ENCODE measurements around the gene AJAP1.

Gene AJAP1

DNA sequence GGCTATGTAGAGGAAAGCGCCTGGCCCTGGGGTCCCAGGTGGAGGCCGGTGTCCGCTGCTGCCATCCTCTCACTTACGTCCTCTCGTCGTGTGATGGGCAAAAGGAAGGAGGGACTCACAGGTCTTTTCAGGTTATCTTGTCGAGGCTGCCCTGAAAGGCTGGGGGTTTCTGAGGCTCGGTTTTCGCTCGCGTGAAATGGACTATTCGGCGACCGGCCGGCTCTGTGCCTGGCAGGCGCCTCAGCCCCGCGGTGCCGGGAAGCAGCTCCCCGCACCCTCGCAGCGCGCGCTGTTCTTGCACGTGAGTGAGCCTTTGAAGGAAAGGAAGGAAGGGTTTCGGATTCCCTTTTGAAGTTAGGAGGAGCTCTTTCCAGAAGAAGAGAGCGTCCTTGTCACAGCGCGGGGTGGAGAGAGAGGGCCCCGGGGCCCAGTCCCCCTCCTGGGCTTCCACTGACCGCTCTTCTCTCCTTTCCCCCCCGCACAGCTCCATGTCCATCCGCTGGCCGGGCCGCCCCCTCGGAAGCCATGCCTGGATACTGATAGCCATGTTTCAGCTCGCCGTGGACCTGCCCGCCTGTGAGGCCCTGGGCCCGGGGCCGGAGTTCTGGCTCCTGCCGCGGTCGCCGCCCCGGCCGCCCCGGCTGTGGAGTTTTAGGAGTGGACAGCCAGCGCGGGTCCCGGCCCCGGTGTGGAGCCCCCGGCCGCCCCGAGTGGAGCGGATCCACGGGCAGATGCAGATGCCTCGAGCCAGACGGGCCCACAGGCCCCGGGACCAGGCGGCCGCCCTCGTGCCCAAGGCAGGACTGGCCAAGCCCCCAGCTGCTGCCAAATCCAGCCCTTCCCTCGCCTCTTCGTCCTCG lies 57.2 kb downstream of the AJAP1 start:
- TF ChIP-seq ZNF274 (IDR thresholded peaks at IDR 0.05; ENCODE audit: low read depth, low read length): no peak
- TF ChIP-seq YY1 (IDR thresholded peaks at IDR 0.05; ENCODE audit: insufficient read depth, insufficient read length): no peak
- no peak for TF ChIP-seq SUZ12 (IDR thresholded peaks at IDR 0.05; ENCODE audit: extremely low read depth, insufficient read depth, insufficient read length)
- Histone ChIP-seq H3K4me3 (ENCODE audit: insufficient read length, low read depth) (no peak overlapping the region), H3K4me1 (ENCODE audit: insufficient read depth, insufficient read length) (peaks cover 15% of the 10 kb centered on the region), H3K27me3 (ENCODE audit: insufficient read depth, insufficient read length) (peaks cover 2% of the 10 kb centered on the region), H3K9me3 (ENCODE audit: insufficient read depth, low read length) (peaks cover 12% of the 10 kb centered on the region; the same call in 1 of the 2 replicates), H3K9ac (ENCODE audit: insufficient read length, low read depth) (peak overlapping the region; percentile 51), H3K36me3 (ENCODE audit: insufficient read depth, insufficient read length, low read length) (peaks cover 8% of the 10 kb centered on the region)
- DNase-seq (ENCODE audit: low read depth, low spot score): no peak

DNA sequence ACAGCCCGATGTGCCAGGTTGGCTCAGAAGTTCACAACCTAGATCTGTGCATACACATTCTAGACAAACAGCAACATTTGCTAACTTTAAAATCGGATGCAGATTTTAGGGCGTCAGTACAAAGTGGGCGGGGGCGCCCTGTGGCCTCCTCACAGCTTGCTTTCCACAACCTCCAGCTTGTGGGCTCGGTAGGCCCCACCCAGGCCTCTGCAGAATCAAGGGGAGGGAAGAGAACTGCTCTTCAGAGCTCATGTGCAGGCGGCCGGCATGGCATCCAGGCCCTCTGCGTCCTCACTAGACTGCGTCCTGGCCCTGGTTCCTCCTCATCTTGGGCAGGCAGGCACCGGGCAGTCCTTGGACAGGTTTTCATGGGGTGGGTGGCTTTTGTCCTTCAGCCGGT lies 59.3 kb downstream of the AJAP1 start:
- H3K36me3 ChIP-seq (ENCODE audit: insufficient read depth, insufficient read length, low read length): peaks cover 8% of the 10 kb centered on the region
- peaks cover 12% of the 10 kb centered on the region; the same call in 1 of the 2 replicates for H3K9me3 ChIP-seq (ENCODE audit: insufficient read depth, low read length)
- no peak for TF ChIP-seq ZNF274 (IDR thresholded peaks at IDR 0.05; ENCODE audit: low read depth, low read length)
- TF ChIP-seq SUZ12 (IDR thresholded peaks at IDR 0.05; ENCODE audit: extremely low read depth, insufficient read depth, insufficient read length): no peak
- TF ChIP-seq YY1 (IDR thresholded peaks at IDR 0.05; ENCODE audit: insufficient read depth, insufficient read length): no peak
- peaks cover 13% of the 10 kb centered on the region for H3K4me1 ChIP-seq (ENCODE audit: insufficient read depth, insufficient read length)
- no peak overlapping the region for H3K4me3 ChIP-seq (ENCODE audit: insufficient read length, low read depth)
- no peak for DNase-seq (ENCODE audit: low read depth, low spot score)
- peaks cover 2% of the 10 kb centered on the region for H3K27me3 ChIP-seq (ENCODE audit: insufficient read depth, insufficient read length)
- no peak overlapping the region for H3K9ac ChIP-seq (ENCODE audit: insufficient read length, low read depth)

DNA sequence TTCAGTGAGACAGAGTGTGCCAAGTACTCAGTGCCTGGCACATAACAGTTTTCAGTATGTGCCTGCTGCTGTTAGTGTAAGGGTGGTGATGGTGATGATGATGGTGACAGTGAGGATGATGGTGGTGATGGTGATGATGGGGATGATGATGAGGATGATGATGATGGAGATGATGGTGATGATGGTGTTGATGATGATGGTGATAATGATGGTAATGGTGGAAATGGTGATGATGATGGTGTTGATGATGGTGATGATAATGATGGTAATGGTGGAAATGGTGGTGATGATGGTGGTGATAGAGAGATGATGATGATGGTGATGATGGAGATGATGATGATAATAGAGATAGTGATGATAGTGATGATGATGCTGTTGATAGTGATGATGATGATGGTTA lies 62.0 kb downstream of the AJAP1 start:
- Histone ChIP-seq H3K9ac (ENCODE audit: insufficient read length, low read depth) (no peak overlapping the region), H3K4me1 (ENCODE audit: insufficient read depth, insufficient read length) (no peaks in the 10 kb centered on the region), H3K9me3 (ENCODE audit: insufficient read depth, low read length) (peaks cover 12% of the 10 kb centered on the region; the same call in 1 of the 2 replicates), H3K36me3 (ENCODE audit: insufficient read depth, insufficient read length, low read length) (peaks cover 8% of the 10 kb centered on the region), H3K27me3 (ENCODE audit: insufficient read depth, insufficient read length) (no peaks in the 10 kb centered on the region), H3K4me3 (ENCODE audit: insufficient read length, low read depth) (no peak overlapping the region)
- no peak for DNase-seq (ENCODE audit: low read depth, low spot score)
- TF ChIP-seq YY1 (IDR thresholded peaks at IDR 0.05; ENCODE audit: insufficient read depth, insufficient read length) (no peak), SUZ12 (IDR thresholded peaks at IDR 0.05; ENCODE audit: extremely low read depth, insufficient read depth, insufficient read length) (no peak), ZNF274 (IDR thresholded peaks at IDR 0.05; ENCODE audit: low read depth, low read length) (no peak)

DNA sequence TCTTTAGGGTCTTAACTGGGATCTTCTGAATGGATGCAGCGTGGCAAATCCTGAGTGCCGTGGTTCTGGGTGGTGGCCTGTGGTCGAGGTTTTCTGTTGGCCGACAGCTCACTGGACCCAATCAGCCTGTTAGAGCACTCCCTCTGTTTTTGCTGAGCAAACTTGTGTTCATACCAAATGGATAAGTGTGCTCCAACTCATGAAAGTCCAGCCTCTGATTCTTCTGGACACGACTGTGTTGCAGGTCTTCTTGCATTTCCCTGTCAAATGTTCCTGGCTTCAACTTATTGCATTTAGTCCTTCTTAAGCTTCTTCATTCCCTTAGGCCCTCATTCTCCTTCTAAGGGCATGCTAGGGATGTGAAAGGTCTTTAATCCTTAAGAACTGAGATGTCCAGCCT lies 63.7 kb downstream of the AJAP1 start:
- DNase-seq (ENCODE audit: low read depth, low spot score): no peak
- Histone ChIP-seq H3K4me1 (ENCODE audit: insufficient read depth, insufficient read length) (no peaks in the 10 kb centered on the region), H3K9ac (ENCODE audit: insufficient read length, low read depth) (no peak overlapping the region), H3K9me3 (ENCODE audit: insufficient read depth, low read length) (peaks cover 12% of the 10 kb centered on the region; the same call in 1 of the 2 replicates), H3K27me3 (ENCODE audit: insufficient read depth, insufficient read length) (no peaks in the 10 kb centered on the region), H3K36me3 (ENCODE audit: insufficient read depth, insufficient read length, low read length) (peaks cover 6% of the 10 kb centered on the region), H3K4me3 (ENCODE audit: insufficient read length, low read depth) (no peak overlapping the region)
- no peak for TF ChIP-seq YY1 (IDR thresholded peaks at IDR 0.05; ENCODE audit: insufficient read depth, insufficient read length)
- TF ChIP-seq ZNF274 (IDR thresholded peaks at IDR 0.05; ENCODE audit: low read depth, low read length): no peak
- TF ChIP-seq SUZ12 (IDR thresholded peaks at IDR 0.05; ENCODE audit: extremely low read depth, insufficient read depth, insufficient read length): no peak

DNA sequence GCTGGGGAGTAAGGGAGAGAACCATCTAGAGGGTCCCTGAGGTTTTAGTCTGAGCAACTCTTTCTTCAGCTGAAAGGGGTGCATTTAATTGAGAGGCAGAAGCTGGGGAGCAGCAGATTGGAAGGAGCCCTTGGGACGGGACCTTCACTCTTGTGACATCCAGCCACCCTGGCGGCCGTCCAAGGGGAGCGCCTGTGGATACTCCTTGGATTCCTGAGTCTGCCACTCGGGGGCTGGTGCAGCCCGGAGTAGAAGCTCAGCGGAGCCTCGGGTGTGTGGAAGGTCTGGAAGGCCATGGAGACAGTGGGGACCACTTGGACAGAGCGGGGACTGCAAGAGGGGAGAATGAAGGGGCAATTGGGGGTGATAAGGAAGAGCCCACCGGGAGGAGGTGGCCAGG lies 68.7 kb downstream of the AJAP1 start:
- no peak for DNase-seq (ENCODE audit: low read depth, low spot score)
- H3K4me1 ChIP-seq (ENCODE audit: insufficient read depth, insufficient read length): no peaks in the 10 kb centered on the region
- H3K36me3 ChIP-seq (ENCODE audit: insufficient read depth, insufficient read length, low read length): no peaks in the 10 kb centered on the region
- no peaks in the 10 kb centered on the region for H3K9me3 ChIP-seq (ENCODE audit: insufficient read depth, low read length)
- H3K4me3 ChIP-seq (ENCODE audit: insufficient read length, low read depth): no peak overlapping the region
- no peak for TF ChIP-seq YY1 (IDR thresholded peaks at IDR 0.05; ENCODE audit: insufficient read depth, insufficient read length)
- no peak for TF ChIP-seq ZNF274 (IDR thresholded peaks at IDR 0.05; ENCODE audit: low read depth, low read length)
- TF ChIP-seq SUZ12 (IDR thresholded peaks at IDR 0.05; ENCODE audit: extremely low read depth, insufficient read depth, insufficient read length): no peak
- no peak overlapping the region for H3K9ac ChIP-seq (ENCODE audit: insufficient read length, low read depth)
- H3K27me3 ChIP-seq (ENCODE audit: insufficient read depth, insufficient read length): no peaks in the 10 kb centered on the region

DNA sequence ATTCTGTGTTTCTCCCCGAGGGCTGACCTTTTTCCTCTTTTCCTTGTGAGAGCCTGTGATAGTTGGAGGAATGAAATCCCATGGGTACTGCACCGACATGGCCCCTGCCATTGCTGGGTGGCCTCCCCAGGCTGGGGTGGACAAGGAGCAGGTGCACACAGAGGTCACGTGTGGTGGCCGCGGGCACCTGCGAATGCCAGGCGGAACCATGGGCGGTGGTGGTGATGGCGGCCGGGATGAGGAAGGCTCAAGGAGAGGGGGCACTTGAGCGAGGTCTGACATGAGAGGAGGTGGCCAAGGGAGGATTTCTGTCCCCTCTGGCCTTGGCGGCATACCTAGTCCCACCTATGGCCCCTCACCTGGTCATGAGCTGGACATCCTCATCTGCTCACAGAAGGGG lies 69.6 kb downstream of the AJAP1 start:
- no peak for DNase-seq (ENCODE audit: low read depth, low spot score)
- Histone ChIP-seq H3K9ac (ENCODE audit: insufficient read length, low read depth) (no peak overlapping the region), H3K36me3 (ENCODE audit: insufficient read depth, insufficient read length, low read length) (no peaks in the 10 kb centered on the region), H3K4me1 (ENCODE audit: insufficient read depth, insufficient read length) (no peaks in the 10 kb centered on the region), H3K4me3 (ENCODE audit: insufficient read length, low read depth) (no peak overlapping the region), H3K27me3 (ENCODE audit: insufficient read depth, insufficient read length) (no peaks in the 10 kb centered on the region), H3K9me3 (ENCODE audit: insufficient read depth, low read length) (no peaks in the 10 kb centered on the region)
- TF ChIP-seq SUZ12 (IDR thresholded peaks at IDR 0.05; ENCODE audit: extremely low read depth, insufficient read depth, insufficient read length): no peak
- TF ChIP-seq YY1 (IDR thresholded peaks at IDR 0.05; ENCODE audit: insufficient read depth, insufficient read length): no peak
- TF ChIP-seq ZNF274 (IDR thresholded peaks at IDR 0.05; ENCODE audit: low read depth, low read length): no peak

DNA sequence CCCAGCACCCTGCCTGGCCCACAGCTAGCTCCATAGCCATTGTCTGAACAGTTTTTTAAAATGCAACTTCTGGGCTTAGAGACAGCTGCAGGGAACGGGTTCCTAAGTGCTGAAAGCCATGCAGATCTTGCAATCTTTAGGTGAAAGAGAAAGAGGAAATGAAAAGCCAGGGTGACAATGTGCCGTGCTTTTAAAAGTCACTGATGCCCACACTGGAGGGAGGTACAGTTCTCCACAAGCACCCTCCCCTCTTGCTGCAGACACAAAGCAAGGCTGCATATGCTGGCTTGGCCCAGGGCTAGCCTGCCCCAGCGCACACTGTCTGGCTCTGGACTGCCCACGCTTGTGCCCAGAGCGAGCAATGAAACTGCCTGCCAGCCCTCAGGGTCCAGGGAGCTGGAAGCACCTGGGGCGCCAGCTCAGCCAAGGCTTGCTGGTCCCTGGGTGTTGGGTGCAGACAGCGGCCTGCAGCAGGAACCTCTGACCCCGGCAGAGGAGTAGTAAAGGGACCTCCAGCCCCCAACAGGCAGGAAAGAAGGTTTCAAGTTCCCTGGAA lies 70.4 kb downstream of the AJAP1 start:
- no peaks in the 10 kb centered on the region for H3K27me3 ChIP-seq (ENCODE audit: insufficient read depth, insufficient read length)
- H3K9ac ChIP-seq (ENCODE audit: insufficient read length, low read depth): no peak overlapping the region
- H3K9me3 ChIP-seq (ENCODE audit: insufficient read depth, low read length): no peaks in the 10 kb centered on the region
- H3K36me3 ChIP-seq (ENCODE audit: insufficient read depth, insufficient read length, low read length): no peaks in the 10 kb centered on the region
- DNase-seq (ENCODE audit: low read depth, low spot score): no peak
- no peak overlapping the region for H3K4me3 ChIP-seq (ENCODE audit: insufficient read length, low read depth)
- TF ChIP-seq SUZ12 (IDR thresholded peaks at IDR 0.05; ENCODE audit: extremely low read depth, insufficient read depth, insufficient read length) (no peak), ZNF274 (IDR thresholded peaks at IDR 0.05; ENCODE audit: low read depth, low read length) (no peak), YY1 (IDR thresholded peaks at IDR 0.05; ENCODE audit: insufficient read depth, insufficient read length) (no peak)
- no peaks in the 10 kb centered on the region for H3K4me1 ChIP-seq (ENCODE audit: insufficient read depth, insufficient read length)

Measured in NT2/D1 (cell line).